ENCODE results near the gene CNTNAP2.

DNA sequence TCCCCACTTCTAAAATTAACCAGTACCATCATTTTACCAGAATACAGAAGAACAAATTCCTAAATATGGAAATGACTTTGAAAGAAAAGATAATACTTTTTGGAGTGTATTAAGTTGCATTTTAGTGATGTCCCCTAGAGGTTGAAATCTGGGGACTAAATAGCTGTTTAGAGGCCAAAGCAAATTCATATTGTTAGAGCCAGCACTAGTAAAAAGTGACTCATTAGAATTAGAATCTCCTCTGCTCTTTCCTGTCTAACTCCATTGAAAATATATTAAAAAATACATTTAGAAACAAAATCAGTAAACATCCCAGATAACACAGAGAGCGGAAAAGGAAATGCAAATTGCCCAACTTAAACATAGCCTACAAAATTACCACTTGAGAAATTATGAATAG lies 1284.3 kb downstream of the CNTNAP2 start:
- no peak for TF ChIP-seq ZNF274 (IDR thresholded peaks at IDR 0.05; ENCODE audit: borderline replicate concordance, low read depth, low read length)
- no peak for TF ChIP-seq POLR3A (IDR thresholded peaks at IDR 0.05; ENCODE audit: borderline replicate concordance, extremely low read depth, insufficient read depth, insufficient read length)
- TF ChIP-seq POLR2AphosphoS5 (IDR thresholded peaks at IDR 0.05; ENCODE audit: control insufficient read depth, insufficient read depth, low read depth, low read length), result no peak
- TF ChIP-seq ZNF121 (CRISPR knock-in tag; conservative IDR thresholded peaks at IDR 0.05), result no peak
- TF ChIP-seq POLR2A (conservative IDR thresholded peaks at IDR 0.05), result no peak
- TF ChIP-seq ZNF76 (CRISPR knock-in tag; IDR thresholded peaks at IDR 0.05; ENCODE audit: borderline replicate concordance), result no peak
- TF ChIP-seq IRF2 (CRISPR knock-in tag; IDR thresholded peaks at IDR 0.05), result no peak
- no peak for TF ChIP-seq DMBX1 (CRISPR knock-in tag; IDR thresholded peaks at IDR 0.05; ENCODE audit: borderline replicate concordance)
- TF ChIP-seq HDGF (IDR thresholded peaks at IDR 0.05), result no peak
